ENCODE measurements around the gene NOL4L.

DNA sequence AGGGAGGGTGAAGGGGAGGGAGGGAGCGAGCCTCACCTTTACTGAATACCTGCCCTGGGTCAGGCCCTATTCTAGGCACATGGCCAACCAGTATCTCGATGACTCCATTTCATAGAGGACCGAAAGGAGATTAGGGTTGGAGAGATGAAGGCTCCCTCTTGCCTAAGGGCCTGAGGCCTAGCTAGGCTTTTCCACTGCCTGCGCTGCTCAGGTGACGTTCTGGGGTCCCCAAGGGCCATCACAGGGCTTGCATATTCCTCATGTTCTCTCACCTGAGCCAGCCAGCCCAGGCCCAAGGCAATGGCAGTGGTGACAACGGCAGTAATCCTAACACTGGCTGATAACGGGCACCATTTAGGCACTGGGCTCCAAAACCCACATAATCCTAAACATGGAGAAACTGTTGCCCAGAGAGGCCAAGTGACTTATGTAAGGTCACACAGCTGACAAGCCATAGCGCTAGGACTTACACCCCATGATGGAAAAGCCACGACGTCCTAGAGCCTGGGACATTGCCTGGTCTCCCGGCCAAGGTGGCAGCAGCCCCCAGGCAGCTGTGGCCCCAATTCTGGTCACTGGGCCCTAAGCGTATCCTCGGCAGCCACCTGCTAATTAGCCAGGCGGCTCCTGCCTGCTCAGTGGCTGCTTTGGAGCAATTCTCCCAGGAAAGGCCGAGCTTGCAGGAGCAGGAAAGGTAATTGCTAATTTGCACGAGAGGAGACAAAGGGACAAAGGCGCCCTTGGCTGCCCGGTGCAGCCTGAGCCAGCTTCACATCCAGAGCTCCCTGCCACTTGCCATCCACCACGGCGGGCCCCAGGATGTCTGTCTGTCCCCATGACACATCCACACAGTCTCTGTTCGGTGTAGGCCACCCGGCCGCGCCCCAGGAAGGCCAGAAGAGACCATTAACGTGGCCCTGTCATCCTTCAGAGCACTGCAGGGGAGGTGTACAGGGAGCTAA, 21.5 kb downstream of the NOL4L start:
- TF ChIP-seq POLR2A (IDR thresholded peaks at IDR 0.05), result no peak
- TF ChIP-seq POLR2AphosphoS5 (IDR thresholded peaks at IDR 0.05), result no peak
- TF ChIP-seq, protein P1, sequence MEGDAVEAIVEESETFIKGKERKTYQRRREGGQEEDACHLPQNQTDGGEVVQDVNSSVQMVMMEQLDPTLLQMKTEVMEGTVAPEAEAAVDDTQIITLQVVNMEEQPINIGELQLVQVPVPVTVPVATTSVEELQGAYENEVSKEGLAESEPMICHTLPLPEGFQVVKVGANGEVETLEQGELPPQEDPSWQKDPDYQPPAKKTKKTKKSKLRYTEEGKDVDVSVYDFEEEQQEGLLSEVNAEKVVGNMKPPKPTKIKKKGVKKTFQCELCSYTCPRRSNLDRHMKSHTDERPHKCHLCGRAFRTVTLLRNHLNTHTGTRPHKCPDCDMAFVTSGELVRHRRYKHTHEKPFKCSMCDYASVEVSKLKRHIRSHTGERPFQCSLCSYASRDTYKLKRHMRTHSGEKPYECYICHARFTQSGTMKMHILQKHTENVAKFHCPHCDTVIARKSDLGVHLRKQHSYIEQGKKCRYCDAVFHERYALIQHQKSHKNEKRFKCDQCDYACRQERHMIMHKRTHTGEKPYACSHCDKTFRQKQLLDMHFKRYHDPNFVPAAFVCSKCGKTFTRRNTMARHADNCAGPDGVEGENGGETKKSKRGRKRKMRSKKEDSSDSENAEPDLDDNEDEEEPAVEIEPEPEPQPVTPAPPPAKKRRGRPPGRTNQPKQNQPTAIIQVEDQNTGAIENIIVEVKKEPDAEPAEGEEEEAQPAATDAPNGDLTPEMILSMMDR (IDR thresholded peaks at IDR 0.05), result no peak
